Measurements from ENCODE around the gene FAM120B. TPM values are rescaled to one million over a fixed set of nuclear protein-coding genes. Genes with fewer than 3 reads are reported as not detected.

The FAM120B gene
- total and polyA plus RNA-seq, 2 experiments from 2014 or later, result 7.2 to 16.7 TPM

GRCh38 chr6:170264086-170264485 lies 42.5 kb upstream of the FAM120B start:
- DNase-seq (ENCODE audit: low spot score) (no peak), ATAC-seq (no peak)
- Histone ChIP-seq H4K20me1 (replicated peaks; ENCODE audit: insufficient read depth) (no peaks in the 10 kb centered on the region), H3K79me2 (replicated peaks; ENCODE audit: insufficient read depth) (no peaks in the 10 kb centered on the region), H3K4me2 (no peak overlapping the region), H3K27ac (ENCODE audit: low read depth) (no peak overlapping the region), H3F3A (replicated peaks; ENCODE audit: low read depth) (no peaks in the 10 kb centered on the region), H2AFZ (no peak overlapping the region), H3K4me3 (no peak overlapping the region), H3K4me1 (ENCODE audit: insufficient read depth) (no peaks in the 10 kb centered on the region), H3K9me2 (ENCODE audit: insufficient read depth) (no peaks in the 10 kb centered on the region), H3K27me3 (ENCODE audit: insufficient read depth) (no peaks in the 10 kb centered on the region), H3K36me3 (ENCODE audit: insufficient read depth) (no peaks in the 10 kb centered on the region)
- no peak for TF ChIP-seq ZNF331 (CRISPR knock-in tag; IDR thresholded peaks at IDR 0.05; ENCODE audit: low read depth)
- no peak for TF ChIP-seq EZH2phosphoT487 (IDR thresholded peaks at IDR 0.05; ENCODE audit: unreplicated experiment)
- TF ChIP-seq EZH2 (IDR thresholded peaks at IDR 0.05; ENCODE audit: low read depth, unreplicated experiment), result no peak
- TF ChIP-seq ZNF114 (CRISPR knock-in tag; IDR thresholded peaks at IDR 0.05), result no peak
- no peak for TF ChIP-seq NANOG (IDR thresholded peaks at IDR 0.05; ENCODE audit: borderline replicate concordance)
- no peak for TF ChIP-seq JUNB (IDR thresholded peaks at IDR 0.05; ENCODE audit: unreplicated experiment)
- TF ChIP-seq, protein P1, sequence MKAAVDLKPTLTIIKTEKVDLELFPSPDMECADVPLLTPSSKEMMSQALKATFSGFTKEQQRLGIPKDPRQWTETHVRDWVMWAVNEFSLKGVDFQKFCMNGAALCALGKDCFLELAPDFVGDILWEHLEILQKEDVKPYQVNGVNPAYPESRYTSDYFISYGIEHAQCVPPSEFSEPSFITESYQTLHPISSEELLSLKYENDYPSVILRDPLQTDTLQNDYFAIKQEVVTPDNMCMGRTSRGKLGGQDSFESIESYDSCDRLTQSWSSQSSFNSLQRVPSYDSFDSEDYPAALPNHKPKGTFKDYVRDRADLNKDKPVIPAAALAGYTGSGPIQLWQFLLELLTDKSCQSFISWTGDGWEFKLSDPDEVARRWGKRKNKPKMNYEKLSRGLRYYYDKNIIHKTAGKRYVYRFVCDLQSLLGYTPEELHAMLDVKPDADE (IDR thresholded peaks at IDR 0.05), result no peak
- no peak for TF ChIP-seq POLR2AphosphoS5 (IDR thresholded peaks at IDR 0.05; ENCODE audit: low read depth)
- TF ChIP-seq CREB1 (CRISPR knock-in tag; IDR thresholded peaks at IDR 0.05; ENCODE audit: low read depth), result no peak
- TF ChIP-seq, protein P2, sequence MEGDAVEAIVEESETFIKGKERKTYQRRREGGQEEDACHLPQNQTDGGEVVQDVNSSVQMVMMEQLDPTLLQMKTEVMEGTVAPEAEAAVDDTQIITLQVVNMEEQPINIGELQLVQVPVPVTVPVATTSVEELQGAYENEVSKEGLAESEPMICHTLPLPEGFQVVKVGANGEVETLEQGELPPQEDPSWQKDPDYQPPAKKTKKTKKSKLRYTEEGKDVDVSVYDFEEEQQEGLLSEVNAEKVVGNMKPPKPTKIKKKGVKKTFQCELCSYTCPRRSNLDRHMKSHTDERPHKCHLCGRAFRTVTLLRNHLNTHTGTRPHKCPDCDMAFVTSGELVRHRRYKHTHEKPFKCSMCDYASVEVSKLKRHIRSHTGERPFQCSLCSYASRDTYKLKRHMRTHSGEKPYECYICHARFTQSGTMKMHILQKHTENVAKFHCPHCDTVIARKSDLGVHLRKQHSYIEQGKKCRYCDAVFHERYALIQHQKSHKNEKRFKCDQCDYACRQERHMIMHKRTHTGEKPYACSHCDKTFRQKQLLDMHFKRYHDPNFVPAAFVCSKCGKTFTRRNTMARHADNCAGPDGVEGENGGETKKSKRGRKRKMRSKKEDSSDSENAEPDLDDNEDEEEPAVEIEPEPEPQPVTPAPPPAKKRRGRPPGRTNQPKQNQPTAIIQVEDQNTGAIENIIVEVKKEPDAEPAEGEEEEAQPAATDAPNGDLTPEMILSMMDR (conservative IDR thresholded peaks at IDR 0.05; ENCODE audit: low read depth in 2 of 2), result no peak
- TF ChIP-seq, protein P3, sequence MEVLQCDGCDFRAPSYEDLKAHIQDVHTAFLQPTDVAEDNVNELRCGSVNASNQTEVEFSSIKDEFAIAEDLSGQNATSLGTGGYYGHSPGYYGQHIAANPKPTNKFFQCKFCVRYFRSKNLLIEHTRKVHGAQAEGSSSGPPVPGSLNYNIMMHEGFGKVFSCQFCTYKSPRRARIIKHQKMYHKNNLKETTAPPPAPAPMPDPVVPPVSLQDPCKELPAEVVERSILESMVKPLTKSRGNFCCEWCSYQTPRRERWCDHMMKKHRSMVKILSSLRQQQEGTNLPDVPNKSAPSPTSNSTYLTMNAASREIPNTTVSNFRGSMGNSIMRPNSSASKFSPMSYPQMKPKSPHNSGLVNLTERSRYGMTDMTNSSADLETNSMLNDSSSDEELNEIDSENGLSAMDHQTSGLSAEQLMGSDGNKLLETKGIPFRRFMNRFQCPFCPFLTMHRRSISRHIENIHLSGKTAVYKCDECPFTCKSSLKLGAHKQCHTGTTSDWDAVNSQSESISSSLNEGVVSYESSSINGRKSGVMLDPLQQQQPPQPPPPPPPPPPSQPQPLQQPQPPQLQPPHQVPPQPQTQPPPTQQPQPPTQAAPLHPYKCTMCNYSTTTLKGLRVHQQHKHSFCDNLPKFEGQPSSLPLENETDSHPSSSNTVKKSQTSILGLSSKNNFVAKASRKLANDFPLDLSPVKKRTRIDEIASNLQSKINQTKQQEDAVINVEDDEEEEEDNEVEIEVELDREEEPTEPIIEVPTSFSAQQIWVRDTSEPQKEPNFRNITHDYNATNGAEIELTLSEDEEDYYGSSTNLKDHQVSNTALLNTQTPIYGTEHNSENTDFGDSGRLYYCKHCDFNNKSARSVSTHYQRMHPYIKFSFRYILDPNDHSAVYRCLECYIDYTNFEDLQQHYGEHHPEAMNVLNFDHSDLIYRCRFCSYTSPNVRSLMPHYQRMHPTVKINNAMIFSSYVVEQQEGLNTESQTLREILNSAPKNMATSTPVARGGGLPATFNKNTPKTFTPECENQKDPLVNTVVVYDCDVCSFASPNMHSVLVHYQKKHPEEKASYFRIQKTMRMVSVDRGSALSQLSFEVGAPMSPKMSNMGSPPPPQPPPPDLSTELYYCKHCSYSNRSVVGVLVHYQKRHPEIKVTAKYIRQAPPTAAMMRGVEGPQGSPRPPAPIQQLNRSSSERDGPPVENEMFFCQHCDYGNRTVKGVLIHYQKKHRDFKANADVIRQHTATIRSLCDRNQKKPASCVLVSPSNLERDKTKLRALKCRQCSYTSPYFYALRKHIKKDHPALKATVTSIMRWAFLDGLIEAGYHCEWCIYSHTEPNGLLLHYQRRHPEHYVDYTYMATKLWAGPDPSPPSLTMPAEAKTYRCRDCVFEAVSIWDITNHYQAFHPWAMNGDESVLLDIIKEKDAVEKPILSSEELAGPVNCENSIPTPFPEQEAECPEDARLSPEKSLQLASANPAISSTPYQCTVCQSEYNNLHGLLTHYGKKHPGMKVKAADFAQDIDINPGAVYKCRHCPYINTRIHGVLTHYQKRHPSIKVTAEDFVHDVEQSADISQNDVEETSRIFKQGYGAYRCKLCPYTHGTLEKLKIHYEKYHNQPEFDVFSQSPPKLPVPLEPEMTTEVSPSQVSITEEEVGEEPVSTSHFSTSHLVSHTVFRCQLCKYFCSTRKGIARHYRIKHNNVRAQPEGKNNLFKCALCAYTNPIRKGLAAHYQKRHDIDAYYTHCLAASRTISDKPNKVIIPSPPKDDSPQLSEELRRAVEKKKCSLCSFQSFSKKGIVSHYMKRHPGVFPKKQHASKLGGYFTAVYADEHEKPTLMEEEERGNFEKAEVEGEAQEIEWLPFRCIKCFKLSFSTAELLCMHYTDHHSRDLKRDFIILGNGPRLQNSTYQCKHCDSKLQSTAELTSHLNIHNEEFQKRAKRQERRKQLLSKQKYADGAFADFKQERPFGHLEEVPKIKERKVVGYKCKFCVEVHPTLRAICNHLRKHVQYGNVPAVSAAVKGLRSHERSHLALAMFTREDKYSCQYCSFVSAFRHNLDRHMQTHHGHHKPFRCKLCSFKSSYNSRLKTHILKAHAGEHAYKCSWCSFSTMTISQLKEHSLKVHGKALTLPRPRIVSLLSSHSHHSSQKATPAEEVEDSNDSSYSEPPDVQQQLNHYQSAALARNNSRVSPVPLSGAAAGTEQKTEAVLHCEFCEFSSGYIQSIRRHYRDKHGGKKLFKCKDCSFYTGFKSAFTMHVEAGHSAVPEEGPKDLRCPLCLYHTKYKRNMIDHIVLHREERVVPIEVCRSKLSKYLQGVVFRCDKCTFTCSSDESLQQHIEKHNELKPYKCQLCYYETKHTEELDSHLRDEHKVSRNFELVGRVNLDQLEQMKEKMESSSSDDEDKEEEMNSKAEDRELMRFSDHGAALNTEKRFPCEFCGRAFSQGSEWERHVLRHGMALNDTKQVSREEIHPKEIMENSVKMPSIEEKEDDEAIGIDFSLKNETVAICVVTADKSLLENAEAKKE (CRISPR knock-in tag; IDR thresholded peaks at IDR 0.05), result no peak
- no peak for TF ChIP-seq STAT1 (IDR thresholded peaks at IDR 0.05; ENCODE audit: unreplicated experiment)
- TF ChIP-seq REST (IDR thresholded peaks at IDR 0.05; ENCODE audit: unreplicated experiment), result no peak
- Mint-ChIP-seq H3K27ac (no peak overlapping the region), H3K9me3 (no peaks in the 10 kb centered on the region; the same call in 2 of the 3 replicates), H3K4me1 (peaks cover 18% of the 10 kb centered on the region), H3K36me3 (ENCODE audit: low read depth) (no peaks in the 10 kb centered on the region; the same call in 2 of the 3 replicates), H3K4me3 (no peak overlapping the region), H3K27me3 (ENCODE audit: insufficient read depth, low read depth, poor library complexity) (peaks cover 12% of the 10 kb centered on the region)

Measured in GM23338 (cell line).